Smooth muscle cell (in vitro differentiated cells): ENCODE results near the gene PROSER3. TPM values are rescaled to one million over a fixed set of nuclear protein-coding genes. Genes with fewer than 3 reads are reported as not detected.
"Not testable (repeated sequence)": the region's sequence is repeated elsewhere in the genome, so short reads cannot be mapped to it uniquely, and the experiment has no call there.

Experiments used
- DNase-seq: peaks from one replicate; lab custom pipeline; 2025; ENCODE audit not compliant: unreplicated experiment; lab: John Stamatoyannopoulos, UW
- H2AFZ ChIP-seq: fragments of 200-600 bp; sonication (generic); 2 replicates; pipeline ENCODE4 v1.6.0; 2016; ENCODE audit warnings: antibody characterized with exemption, low read depth, mild to moderate bottlenecking
- H3F3A ChIP-seq: fragments of 200-600 bp; sonication (generic); 2 replicates; pipeline ENCODE4 v1.6.0; 2017; ENCODE audit warnings: antibody characterized with exemption, low read depth
- H3K27ac ChIP-seq: fragments of 200-600 bp; sonication (generic); 2 replicates; pipeline ENCODE4 v1.5.1; 2016; ENCODE audit warnings: low read depth, mild to moderate bottlenecking
- H3K27me3 ChIP-seq: fragments of 200-600 bp; sonication (generic); 2 replicates; pipeline ENCODE4 v1.6.1; 2016; ENCODE audit warnings: low read depth, mild to moderate bottlenecking
- H3K36me3 ChIP-seq: fragments of 200-600 bp; sonication (generic); 2 replicates; pipeline ENCODE4 v1.5.1; 2016; ENCODE audit warnings: low read depth
- H3K4me1 ChIP-seq: fragments of 200-600 bp; sonication (generic); 2 replicates; pipeline ENCODE4 v1.5.1; 2016; ENCODE audit warnings: low read depth
- H3K4me2 ChIP-seq: fragments of 200-600 bp; sonication (generic); 2 replicates; pipeline ENCODE4 v1.6.0; 2016; ENCODE audit warnings: mild to moderate bottlenecking
- H3K4me3 ChIP-seq: fragments of 200-600 bp; sonication (generic); 2 replicates; pipeline ENCODE4 v1.5.1; 2016; ENCODE audit warnings: mild to moderate bottlenecking
- H3K79me2 ChIP-seq: fragments of 200-600 bp; sonication (generic); 2 replicates; pipeline ENCODE4 v1.6.0; 2016; ENCODE audit warnings: low read depth, mild to moderate bottlenecking
- H3K9ac ChIP-seq: fragments of 200-600 bp; sonication (generic); 2 replicates; pipeline ENCODE4 v1.6.0; 2016; ENCODE audit warnings: low read depth
- H3K9me3 ChIP-seq: fragments of 200-600 bp; sonication (generic); replicated peaks from 2 replicates; pipeline ENCODE4 v1.5.1; 2016; ENCODE audit warnings: low read depth
- H4K20me1 ChIP-seq: fragments of 200-600 bp; sonication (generic); 2 replicates; pipeline ENCODE4 v1.6.0; 2016; ENCODE audit warnings: low read depth
- CTCF ChIP-seq: fragments of 200-600 bp; sonication (generic); IDR thresholded peaks from 2 replicates; pipeline ENCODE4 v1.5.1; 2017; ENCODE audit warnings: borderline replicate concordance, mild to moderate bottlenecking, antibody characterized with exemption; ENCODE audit not compliant: insufficient read depth, poor library complexity, severe bottlenecking
- WGBS: methylation state at CpG from one replicate; pipeline ENCODE4 v1.1.7; 2016; ENCODE audit warnings: low lambda C conversion rate; 5-methylcytosine and 5-hydroxymethylcytosine counted together
- polyA plus RNA-seq: library from polyadenylated mRNA; unstranded; fragments of >200 nt; fragmentation: Nextera tagmentation; extraction: Ambion mirVana; gene quantifications from 2 replicates; pipeline ENCODE4 v1.2.1, GENCODE V29; 2016
- total RNA-seq: library from RNA; depleted of rRNA; stranded (reverse); fragments of >200 nt; gene quantifications from 2 replicates; pipeline ENCODE4 v1.2.3, GENCODE V29; 2014

PROSER3 gene
- total and polyA plus RNA-seq, 2 experiments from 2014 or later = 13.7 to 24.8 TPM

DNA sequence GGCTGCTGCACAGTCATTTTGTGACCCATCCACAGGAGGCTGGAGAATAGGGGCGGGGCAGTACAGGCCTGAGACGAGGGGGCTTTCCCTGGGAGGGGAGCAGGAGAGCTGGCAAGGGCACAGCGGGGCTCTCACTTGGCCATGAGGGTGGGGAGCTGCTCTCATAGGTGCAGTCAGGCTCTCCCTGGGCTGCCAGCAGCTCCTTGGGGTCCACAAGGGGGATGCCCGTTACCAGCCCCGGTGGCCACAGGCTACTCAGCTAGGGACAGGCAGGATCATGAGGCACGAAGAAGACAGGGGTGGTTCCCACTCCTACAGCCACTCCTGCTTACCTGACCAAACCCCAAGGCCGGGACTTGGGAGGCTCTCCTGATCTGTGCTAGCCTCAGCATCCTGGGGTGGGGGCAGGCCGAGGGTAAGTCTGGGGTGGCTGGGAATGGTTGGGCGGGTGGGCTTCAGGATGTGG is 33.9 kb downstream of the PROSER3 start:
- H3K36me3 ChIP-seq = no peaks in the 10 kb centered on the region
- H3K27ac ChIP-seq = no peak overlapping the region
- no peaks in the 10 kb centered on the region for H3K9me3 ChIP-seq
- WGBS = 96% methylated on average over 7 of the region's 9 CpGs
- H3K79me2 ChIP-seq = no peaks in the 10 kb centered on the region
- DNase-seq = no peak
- no peak for TF ChIP-seq CTCF
- no peak overlapping the region for H2AFZ ChIP-seq
- no peak overlapping the region for H3K4me2 ChIP-seq
- H3F3A ChIP-seq = no peaks in the 10 kb centered on the region
- H4K20me1 ChIP-seq = no peaks in the 10 kb centered on the region
- H3K4me1 ChIP-seq = no peaks in the 10 kb centered on the region
- peaks cover 10% of the 10 kb centered on the region for H3K27me3 ChIP-seq
- H3K9ac ChIP-seq = no peak overlapping the region
- H3K4me3 ChIP-seq = no peak overlapping the region

GRCh38 chr19:35792312-35792711 is 34.3 kb downstream of the PROSER3 start:
- H3K4me1 ChIP-seq = no peaks in the 10 kb centered on the region
- 91% methylated on average over 15 of the region's 15 CpGs for WGBS
- H3K27me3 ChIP-seq = peaks cover 14% of the 10 kb centered on the region
- no peak overlapping the region for H3K9ac ChIP-seq
- H4K20me1 ChIP-seq = no peaks in the 10 kb centered on the region
- H3K36me3 ChIP-seq = no peaks in the 10 kb centered on the region
- H3K79me2 ChIP-seq = no peaks in the 10 kb centered on the region
- no peak for TF ChIP-seq CTCF
- H2AFZ ChIP-seq = no peak overlapping the region
- H3K4me3 ChIP-seq = no peak overlapping the region
- no peaks in the 10 kb centered on the region for H3F3A ChIP-seq
- no peak overlapping the region for H3K4me2 ChIP-seq
- DNase-seq = no peak
- no peaks in the 10 kb centered on the region for H3K9me3 ChIP-seq
- H3K27ac ChIP-seq = no peak overlapping the region

- Histone ChIP-seq H4K20me1 (no peaks in the 10 kb centered on the region), H3K36me3 (no peaks in the 10 kb centered on the region), H3K9me3 (no peaks in the 10 kb centered on the region), H3F3A (no peaks in the 10 kb centered on the region), H3K79me2 (no peaks in the 10 kb centered on the region), H3K4me1 (peaks cover 2% of the 10 kb centered on the region), H3K27me3 (peaks cover 19% of the 10 kb centered on the region), H3K4me2 (no peak overlapping the region), H2AFZ (no peak overlapping the region), H3K27ac (no peak overlapping the region), H3K9ac (no peak overlapping the region), H3K4me3 (no peak overlapping the region)
- no peak for TF ChIP-seq CTCF
- no peak for DNase-seq
- WGBS = 91% methylated on average over 8 of the region's 8 CpGs
Observed at GRCh38 chr19:35792888-35793287, 34.9 kb downstream of the PROSER3 start.

- DNase-seq = no peak
- no peak overlapping the region for H3K4me2 ChIP-seq
- no peaks in the 10 kb centered on the region for H3K9me3 ChIP-seq
- 91% methylated on average over 7 of the region's 7 CpGs for WGBS
- TF ChIP-seq CTCF = no peak
- no peaks in the 10 kb centered on the region for H3F3A ChIP-seq
- H3K79me2 ChIP-seq = no peaks in the 10 kb centered on the region
- no peaks in the 10 kb centered on the region for H4K20me1 ChIP-seq
- no peaks in the 10 kb centered on the region for H3K36me3 ChIP-seq
- H2AFZ ChIP-seq = no peak overlapping the region
- no peak overlapping the region for H3K4me3 ChIP-seq
- no peak overlapping the region for H3K27ac ChIP-seq
- H3K27me3 ChIP-seq = peaks cover 23% of the 10 kb centered on the region
- H3K9ac ChIP-seq = no peak overlapping the region
- H3K4me1 ChIP-seq = peaks cover 4% of the 10 kb centered on the region
Observed at GRCh38 chr19:35793381-35794165, 35.6 kb downstream of the PROSER3 start.

DNA sequence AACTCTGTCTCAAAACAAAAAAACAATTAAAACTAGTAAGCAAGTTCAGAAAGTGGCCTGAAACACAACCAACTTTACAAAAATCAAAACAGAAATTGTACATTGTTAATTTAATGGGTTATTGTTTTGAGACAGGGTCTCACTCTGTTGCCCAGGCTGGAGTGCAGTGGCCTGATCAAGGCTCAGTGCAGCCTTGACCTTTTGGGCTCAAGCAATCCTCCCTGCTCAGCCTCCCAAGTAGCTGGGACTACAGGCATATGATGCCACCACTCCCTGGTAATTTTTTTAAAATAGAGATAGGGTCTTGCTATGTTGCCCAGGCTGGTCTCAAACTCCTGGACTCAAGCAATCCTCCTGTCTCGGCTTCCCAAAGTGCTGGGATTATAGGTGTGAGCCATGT is 37.6 kb downstream of the PROSER3 start:
- not testable (repeated sequence) for H3K79me2 ChIP-seq, H3K4me1 ChIP-seq, H3K27ac ChIP-seq, DNase-seq, H3F3A ChIP-seq, H3K36me3 ChIP-seq, H3K4me3 ChIP-seq, H3K9me3 ChIP-seq, H2AFZ ChIP-seq, H4K20me1 ChIP-seq, H3K4me2 ChIP-seq, H3K9ac ChIP-seq
- WGBS = 95% methylated on average over 1 of the region's 1 CpG
- peaks cover 23% of the 10 kb centered on the region for H3K27me3 ChIP-seq
